Gastroesophageal sphincter (tissue), 3 donors: ENCODE measurements around the gene B3GAT1.

Experiments
- CTCF ChIP-seq, 4 experiments: fragments of 200-600 bp in 2 of 4; fragments of 450-650 bp in 2 of 4; sonication (generic) in 1 of 4; IDR thresholded peaks; one replicate each; pipeline ENCODE4 v1.5.1; 2017 to 2019; ENCODE audit warnings: antibody characterized with exemption in 4 of 4, mild to moderate bottlenecking in 2 of 4, moderate library complexity in 2 of 4
- EP300 ChIP-seq: sonication (generic); formaldehyde crosslinking; IDR thresholded peaks from one replicate; pipeline ENCODE4 v1.6.1; 2017; ENCODE audit warnings: antibody characterized with exemption, mild to moderate bottlenecking
- POLR2A ChIP-seq, 2 donors: fragments of 450-650 bp; IDR thresholded peaks; one replicate each; pipeline ENCODE4 v1.6.1; 2017; ENCODE audit warnings: antibody characterized with exemption in 2 of 2, mild to moderate bottlenecking in 2 of 2, moderate library complexity in 1 of 2
- POLR2AphosphoS5 ChIP-seq: sonication (generic); formaldehyde crosslinking; IDR thresholded peaks from one replicate; pipeline ENCODE4 v1.6.1; 2017; ENCODE audit warnings: antibody characterized with exemption

DNA sequence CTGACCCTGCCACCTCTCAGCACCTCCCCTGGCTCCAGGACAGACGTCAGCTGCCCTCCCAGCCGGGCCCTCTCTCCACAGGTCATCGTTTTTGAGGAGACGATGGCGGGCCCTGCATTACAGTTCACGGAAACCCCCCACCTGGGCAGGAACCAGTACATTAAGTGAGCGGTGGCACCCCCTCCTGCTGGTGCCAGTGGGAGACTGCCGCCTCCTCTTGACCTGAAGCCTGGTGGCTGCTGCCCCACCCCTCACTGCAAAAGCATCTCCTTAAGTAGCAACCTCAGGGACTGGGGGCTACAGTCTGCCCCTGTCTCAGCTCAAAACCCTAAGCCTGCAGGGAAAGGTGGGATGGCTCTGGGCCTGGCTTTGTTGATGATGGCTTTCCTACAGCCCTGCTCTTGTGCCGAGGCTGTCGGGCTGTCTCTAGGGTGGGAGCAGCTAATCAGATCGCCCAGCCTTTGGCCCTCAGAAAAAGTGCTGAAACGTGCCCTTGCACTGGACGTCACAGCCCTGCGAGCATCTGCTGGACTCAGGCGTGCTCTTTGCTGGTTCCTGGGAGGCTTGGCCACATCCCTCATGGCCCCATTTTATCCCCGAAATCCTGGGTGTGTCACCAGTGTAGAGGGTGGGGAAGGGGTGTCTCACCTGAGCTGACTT is 37.0 kb downstream of the B3GAT1 start:
- no peak for TF ChIP-seq CTCF (IDR thresholded peaks at IDR 0.05)
- no peak for TF ChIP-seq EP300
- no peak for TF ChIP-seq POLR2A (IDR thresholded peaks at IDR 0.05)
- no peak for TF ChIP-seq POLR2AphosphoS5
